BJ (cell line): ENCODE measurements around the gene MPPED2. TPM values are rescaled to one million over a fixed set of nuclear protein-coding genes. Genes with fewer than 3 reads are reported as not detected.

ENCODE experiments used
- CTCF ChIA-PET: fragments of 350-600 bp; formaldehyde crosslinking; extraction: SDS; loops from one replicate; lab custom pipeline; 2021; ENCODE audit warnings: antibody characterized with exemption, inconsistent platforms; lab: Yijun Ruan, JAX
- POLR2A ChIA-PET: fragments of 300-600 bp; sonication (Branson Sonifier 250); formaldehyde crosslinking; extraction: SDS; loops from one replicate; lab custom pipeline; 2021; ENCODE audit warnings: antibody characterized with exemption; lab: Charles Lee
- DNase-seq: peaks from one replicate; pipeline ENCODE4 v3.0.0-alpha.2; 2011; ENCODE audit warnings: low read depth
- H3K27me3 ChIP-seq: 2 replicates; pipeline ENCODE4 v1.6.0; 2011; ENCODE audit warnings: low read length; ENCODE audit not compliant: control insufficient read depth, insufficient read depth
- H3K36me3 ChIP-seq: 2 replicates; pipeline ENCODE4 v1.5.1; 2011; ENCODE audit warnings: low read length; ENCODE audit not compliant: control insufficient read depth, insufficient read depth
- H3K4me3 ChIP-seq: 2 replicates; pipeline ENCODE4 v1.5.1; 2011; ENCODE audit warnings: low read depth, mild to moderate bottlenecking, control low read depth, low read length
- CTCF ChIP-seq: IDR thresholded peaks from 2 replicates; pipeline ENCODE4 v1.5.1; 2011; ENCODE audit warnings: low read depth, mild to moderate bottlenecking, control low read depth, inconsistent platforms, low read length, moderate library complexity; ENCODE audit not compliant: insufficient read depth
- polyA plus RNA-seq: library from polyadenylated mRNA; depleted of rRNA; stranded (reverse); fragments of >200 nt; gene quantifications from 2 replicates; pipeline ENCODE4 v1.2.3, GENCODE V29; 2011

MPPED2 gene
- polyA plus RNA-seq, 1 experiment: not detected

DNA sequence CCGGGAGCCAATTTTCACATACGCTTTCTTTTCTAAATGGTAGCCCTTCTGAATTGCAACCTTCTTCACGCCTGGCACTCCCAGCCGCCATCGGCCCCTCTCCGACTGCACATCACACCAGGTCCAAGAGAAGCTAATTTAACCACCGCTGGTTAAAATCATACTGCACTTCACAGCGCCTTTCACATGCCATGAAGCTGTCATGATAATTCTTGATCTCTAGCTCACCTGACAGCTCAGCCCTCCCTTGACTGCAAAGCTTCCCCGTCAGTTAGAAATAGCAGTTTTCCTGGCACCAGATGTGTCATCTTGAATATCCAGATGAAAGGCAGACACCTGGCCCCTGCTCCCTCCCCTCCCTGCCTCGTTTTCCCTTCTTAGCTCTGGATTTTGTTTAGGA, 161.8 kb downstream of the MPPED2 start:
- no peaks in the 10 kb centered on the region for H3K27me3 ChIP-seq
- no peaks in the 10 kb centered on the region for H3K36me3 ChIP-seq
- ChIA-PET POLR2A (no interaction called here), CTCF (no interaction called here)
- no peak for DNase-seq
- no peak for TF ChIP-seq CTCF
- no peak overlapping the region for H3K4me3 ChIP-seq

GRCh38 chr11:30423886-30424285, 162.3 kb downstream of the MPPED2 start:
- no peak for TF ChIP-seq CTCF
- CTCF ChIA-PET: no interaction called here
- no peaks in the 10 kb centered on the region for H3K36me3 ChIP-seq

DNA sequence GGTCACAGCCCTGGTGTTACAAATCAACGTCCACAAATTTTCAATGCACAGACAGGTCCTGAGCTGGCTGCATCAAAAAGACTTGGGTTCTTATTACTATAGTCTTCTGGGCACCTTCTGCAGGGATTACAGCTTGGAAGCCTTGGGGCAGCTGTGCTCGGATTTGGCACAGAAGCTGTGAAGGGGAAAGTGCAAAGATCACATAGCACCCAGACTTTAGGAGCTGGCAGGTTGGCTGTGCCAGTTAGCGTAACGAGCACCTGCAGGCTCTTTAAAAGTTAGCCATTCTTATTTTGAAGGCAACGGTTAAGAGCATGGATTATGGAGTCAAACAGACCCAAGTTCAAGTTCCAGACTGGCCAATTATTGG, 162.9 kb downstream of the MPPED2 start:
- DNase-seq: no peak
- H3K4me3 ChIP-seq: no peak overlapping the region
- H3K27me3 ChIP-seq: no peaks in the 10 kb centered on the region
- TF ChIP-seq CTCF: no peak
- H3K36me3 ChIP-seq: no peaks in the 10 kb centered on the region
- ChIA-PET POLR2A (no interaction called here), CTCF (no interaction called here)

More at GRCh38 chr11:30423886-30424285, 162.3 kb downstream of the MPPED2 start:
- no peak for DNase-seq
- Histone ChIP-seq H3K4me3 (no peak overlapping the region), H3K27me3 (no peaks in the 10 kb centered on the region)
- POLR2A ChIA-PET: no interaction called here

DNA sequence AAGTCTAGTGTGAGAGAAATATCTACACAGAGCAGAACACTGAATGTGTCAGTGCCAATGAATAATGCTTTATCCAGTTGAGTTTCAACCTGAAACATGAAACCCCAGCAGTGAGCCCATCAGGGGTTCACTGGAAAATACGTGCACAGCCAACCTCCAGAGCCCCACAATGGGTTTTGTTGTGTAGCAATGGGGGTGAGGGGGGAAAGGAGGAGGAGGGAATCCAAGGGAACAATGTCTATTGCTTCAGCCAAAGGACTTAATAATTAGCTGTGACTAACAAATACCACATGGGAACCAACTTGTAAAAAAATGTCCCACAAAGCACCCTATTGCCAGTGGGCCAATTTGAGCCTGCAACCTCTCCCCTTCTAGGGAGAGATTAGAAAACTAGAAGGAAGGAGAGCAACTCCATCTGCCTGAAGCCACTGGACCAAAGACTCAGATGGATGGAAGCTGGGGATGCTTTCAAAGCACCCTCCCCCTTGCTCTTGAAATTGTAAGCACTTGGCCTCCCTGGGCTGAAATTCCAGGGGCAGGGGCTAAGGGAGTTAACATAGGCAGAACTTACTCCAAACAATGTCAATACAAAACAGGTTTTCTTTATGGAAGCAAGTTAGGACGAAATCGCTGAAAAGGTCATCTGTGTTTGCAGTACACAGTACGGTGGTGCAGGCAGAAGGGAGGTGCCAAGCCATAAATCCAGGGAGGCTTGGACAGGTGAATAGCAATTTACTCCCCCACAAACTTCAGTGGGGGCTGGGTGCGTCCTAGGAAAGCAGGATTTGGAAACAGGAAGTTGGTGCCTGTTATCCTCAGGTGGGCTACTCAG, 163.5 kb downstream of the MPPED2 start:
- no peak for TF ChIP-seq CTCF

DNA sequence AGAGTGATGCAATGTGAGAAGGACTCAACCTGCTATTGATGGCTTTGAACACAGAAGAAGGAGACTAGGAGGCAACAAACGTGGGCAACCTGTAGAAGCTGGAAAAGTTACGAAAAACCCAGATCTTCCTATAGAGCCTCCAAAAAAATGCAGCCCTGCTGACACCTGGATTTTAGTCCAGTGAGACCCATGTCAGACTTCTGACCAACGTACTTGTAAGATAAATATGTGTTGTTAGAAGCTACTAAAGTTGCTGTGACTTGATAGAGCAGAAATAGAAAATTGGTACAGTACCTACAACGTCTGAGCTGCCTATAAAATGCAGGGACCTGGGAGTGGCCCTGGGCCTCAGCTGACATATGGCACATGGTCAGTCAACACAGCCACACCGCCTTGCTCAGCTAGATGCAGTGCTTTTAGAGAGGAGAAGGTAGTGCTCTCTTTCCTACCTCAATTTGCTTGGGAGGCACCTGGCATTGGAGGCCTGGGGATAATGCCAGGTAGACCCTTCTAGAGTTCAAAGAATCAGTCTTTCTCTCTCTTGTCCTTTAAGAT, 165.8 kb downstream of the MPPED2 start:
- Histone ChIP-seq H3K27me3 (no peaks in the 10 kb centered on the region), H3K4me3 (no peak overlapping the region), H3K36me3 (no peaks in the 10 kb centered on the region)
- no peak for DNase-seq
- ChIA-PET POLR2A (no interaction called here), CTCF (no interaction called here)
- TF ChIP-seq CTCF: no peak

More for the DNA sequence above, 163.5 kb downstream of the MPPED2 start:
- CTCF ChIA-PET: no interaction called here
- POLR2A ChIA-PET: no interaction called here
- H3K27me3 ChIP-seq: no peaks in the 10 kb centered on the region
- no peaks in the 10 kb centered on the region for H3K36me3 ChIP-seq
- no peak for DNase-seq
- no peak overlapping the region for H3K4me3 ChIP-seq
